VCaP (cell line): ENCODE data around the gene CAMTA1.

Experiments used
- H3K27ac ChIP-seq: fragments of 450-650 bp; 2 replicates; pipeline ENCODE4 v1.5.1; 2017
- TF ChIP-seq, protein P1 (sequence below): fragments of 450-650 bp; conservative IDR thresholded peaks from 2 replicates; pipeline ENCODE4 v1.5.1; 2017; ENCODE audit warnings: mild to moderate bottlenecking, moderate library complexity

The CAMTA1 gene

GRCh38 chr1:7389906-7390603 is 604.8 kb downstream of the CAMTA1 start:
- TF ChIP-seq, protein P1, sequence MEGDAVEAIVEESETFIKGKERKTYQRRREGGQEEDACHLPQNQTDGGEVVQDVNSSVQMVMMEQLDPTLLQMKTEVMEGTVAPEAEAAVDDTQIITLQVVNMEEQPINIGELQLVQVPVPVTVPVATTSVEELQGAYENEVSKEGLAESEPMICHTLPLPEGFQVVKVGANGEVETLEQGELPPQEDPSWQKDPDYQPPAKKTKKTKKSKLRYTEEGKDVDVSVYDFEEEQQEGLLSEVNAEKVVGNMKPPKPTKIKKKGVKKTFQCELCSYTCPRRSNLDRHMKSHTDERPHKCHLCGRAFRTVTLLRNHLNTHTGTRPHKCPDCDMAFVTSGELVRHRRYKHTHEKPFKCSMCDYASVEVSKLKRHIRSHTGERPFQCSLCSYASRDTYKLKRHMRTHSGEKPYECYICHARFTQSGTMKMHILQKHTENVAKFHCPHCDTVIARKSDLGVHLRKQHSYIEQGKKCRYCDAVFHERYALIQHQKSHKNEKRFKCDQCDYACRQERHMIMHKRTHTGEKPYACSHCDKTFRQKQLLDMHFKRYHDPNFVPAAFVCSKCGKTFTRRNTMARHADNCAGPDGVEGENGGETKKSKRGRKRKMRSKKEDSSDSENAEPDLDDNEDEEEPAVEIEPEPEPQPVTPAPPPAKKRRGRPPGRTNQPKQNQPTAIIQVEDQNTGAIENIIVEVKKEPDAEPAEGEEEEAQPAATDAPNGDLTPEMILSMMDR, result no peak
- no peak overlapping the region; the same call in 1 of the 2 replicates for H3K27ac ChIP-seq

DNA sequence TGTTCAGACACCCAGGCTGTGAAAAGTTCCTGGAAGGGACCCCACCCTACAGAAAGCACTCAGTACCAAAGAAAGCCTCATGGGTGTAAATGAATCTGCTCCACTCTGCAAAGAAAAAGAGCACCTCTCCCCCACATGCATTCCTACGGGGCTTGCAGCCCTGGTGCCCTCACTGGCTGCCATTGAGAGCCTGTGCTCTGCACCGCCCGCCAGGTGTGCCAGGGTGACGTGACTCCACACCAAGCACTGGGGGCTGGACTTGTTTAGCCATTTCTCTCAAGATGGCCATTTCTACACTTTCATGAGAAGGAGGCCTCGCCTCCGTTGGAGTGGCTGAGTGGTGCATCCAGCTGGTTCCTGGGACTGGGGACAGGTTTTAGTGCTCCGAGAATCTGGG is 605.3 kb downstream of the CAMTA1 start:
- H3K27ac ChIP-seq, result no peak overlapping the region

GRCh38 chr1:7393136-7393535 is 607.9 kb downstream of the CAMTA1 start:
- TF ChIP-seq, protein P1, result no peak

More for the DNA sequence above, 605.3 kb downstream of the CAMTA1 start:
- TF ChIP-seq, protein P1, result no peak

GRCh38 chr1:7395251-7395650 is 610.0 kb downstream of the CAMTA1 start:
- TF ChIP-seq, protein P1, result no peak
- H3K27ac ChIP-seq, result no peak overlapping the region

More at GRCh38 chr1:7393136-7393535, 607.9 kb downstream of the CAMTA1 start:
- H3K27ac ChIP-seq, result no peak overlapping the region

DNA sequence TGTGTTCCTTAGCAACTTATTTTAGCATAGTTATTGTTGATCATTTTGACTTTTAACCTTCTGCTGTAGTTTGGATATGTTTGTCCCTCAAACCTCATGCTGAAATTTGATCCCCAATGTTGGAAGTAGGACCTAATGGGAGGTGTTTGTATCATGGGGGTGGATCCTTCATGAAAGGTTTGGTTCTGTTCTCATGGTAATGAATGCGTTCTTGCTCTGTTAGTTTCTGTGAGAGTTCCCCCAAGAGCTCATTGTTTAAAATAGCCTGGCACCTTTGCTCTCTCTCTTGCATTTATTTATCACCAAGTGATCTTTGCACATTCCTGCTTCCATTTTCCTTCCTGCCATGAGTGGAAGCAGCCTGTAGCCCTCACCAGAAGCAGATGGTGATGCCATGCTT is 613.7 kb downstream of the CAMTA1 start:
- TF ChIP-seq, protein P1, result no peak
- H3K27ac ChIP-seq, result no peak overlapping the region

- H3K27ac ChIP-seq, result no peak overlapping the region
- TF ChIP-seq, protein P1, result no peak
These were observed 614.4 kb downstream of the CAMTA1 start for GRCh38 chr1:7399514-7400125.

GRCh38 chr1:7400566-7400965 is 615.3 kb downstream of the CAMTA1 start:
- TF ChIP-seq, protein P1, result no peak

More at GRCh38 chr1:7400566-7400965, 615.3 kb downstream of the CAMTA1 start:
- no peak overlapping the region for H3K27ac ChIP-seq
